ENCODE results near the gene AK8. TPM values are rescaled to one million over a fixed set of nuclear protein-coding genes. Genes with fewer than 3 reads are reported as not detected.

AK8 gene
- total RNA-seq, 2 donors from 2014 or later, result 0.19 TPM; not detected in 1

DNA sequence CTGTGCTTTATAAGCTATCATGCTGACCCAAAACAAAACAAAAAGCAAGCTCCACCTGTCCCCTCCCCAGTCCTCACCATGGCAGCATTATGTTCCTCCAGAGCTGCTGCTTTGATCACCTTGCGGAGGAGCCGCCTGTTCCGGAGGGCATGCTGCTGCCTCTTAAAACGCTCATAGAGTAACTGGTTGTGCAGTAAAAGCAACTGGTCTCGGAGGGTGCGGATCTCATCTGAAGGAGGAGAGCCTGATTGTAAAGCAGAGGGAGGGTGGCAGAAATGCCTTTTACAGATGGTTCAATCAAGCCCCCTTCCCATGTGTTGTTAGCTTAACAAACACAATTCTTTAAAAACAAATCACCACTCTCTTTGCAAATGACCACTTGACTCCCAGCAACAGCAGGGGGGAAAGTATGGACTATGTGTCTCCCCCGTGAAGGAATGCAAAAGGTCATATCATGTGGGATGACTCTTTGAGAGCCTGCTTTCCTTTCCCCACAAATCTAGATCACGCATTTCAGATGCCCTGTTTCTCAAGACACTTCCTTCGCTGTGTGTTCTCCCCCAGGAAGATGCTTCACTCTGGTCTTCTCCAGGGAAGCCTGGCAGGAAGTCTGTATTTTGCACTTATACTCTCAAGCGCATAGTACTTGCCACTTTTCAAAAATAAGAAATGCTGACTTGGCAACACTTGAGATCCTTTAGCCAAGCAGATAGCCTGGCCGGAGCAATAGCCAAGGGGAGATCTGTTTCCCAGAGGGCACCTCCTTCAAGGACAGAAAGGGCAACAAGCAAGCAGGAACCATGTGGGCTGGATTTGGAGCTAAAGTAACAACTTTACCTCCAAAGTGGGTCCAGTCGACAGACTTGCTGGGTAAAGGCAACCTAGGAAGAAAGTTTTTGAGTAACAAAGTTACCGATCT, 25.7 kb upstream of the AK8 start:
- Histone ChIP-seq H3K4me3 (no peak overlapping the region), H3K9me3 (no peaks in the 10 kb centered on the region)
- no peak for DNase-seq (ENCODE audit: low spot score)

DNA sequence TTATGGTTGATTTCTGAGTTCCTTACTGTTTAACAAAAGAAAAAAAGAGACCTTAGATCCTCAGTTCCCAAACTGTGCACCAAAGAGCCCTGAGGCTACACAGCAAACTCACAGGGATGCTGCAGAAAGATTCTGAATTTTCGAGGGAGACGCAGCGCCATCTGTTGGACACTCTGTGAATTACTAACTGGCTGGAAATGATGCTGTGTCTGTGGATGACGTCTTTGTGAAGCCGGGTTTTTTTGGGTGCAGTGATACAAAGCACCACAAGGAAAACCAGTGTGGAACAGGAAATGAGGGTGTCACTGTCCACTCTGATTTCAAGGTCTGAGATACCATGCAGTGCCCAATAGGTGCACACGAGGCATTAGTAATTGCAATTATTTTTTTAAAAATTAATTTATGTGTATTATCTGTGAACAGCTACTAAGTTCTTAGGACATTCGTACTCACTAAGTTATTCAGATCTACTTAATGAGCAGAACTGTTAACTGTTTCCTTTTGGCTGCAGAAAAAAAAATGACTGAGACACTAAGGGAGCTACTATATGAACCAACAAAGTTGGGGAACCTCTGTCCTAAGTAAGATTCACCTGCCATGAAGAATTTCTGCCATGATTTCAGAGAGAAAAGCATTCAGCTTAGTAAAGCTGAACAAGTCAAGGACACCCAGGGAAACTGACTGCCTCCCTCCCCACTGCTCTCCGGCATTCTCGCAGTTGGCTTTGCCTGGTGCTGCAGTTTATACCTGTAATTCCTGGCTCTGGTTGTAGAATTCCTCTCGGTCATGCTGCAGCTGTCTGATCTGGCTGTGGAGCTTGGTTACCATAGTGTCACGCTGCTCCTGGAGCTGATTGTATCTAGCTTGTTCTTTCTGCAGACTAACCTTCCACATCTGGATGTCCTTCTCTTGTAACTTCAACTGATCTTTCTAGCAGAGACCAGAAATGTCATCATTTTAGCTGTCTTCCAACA, 24.1 kb upstream of the AK8 start:
- no peak overlapping the region for H3K27ac ChIP-seq
- TF ChIP-seq, protein P1, sequence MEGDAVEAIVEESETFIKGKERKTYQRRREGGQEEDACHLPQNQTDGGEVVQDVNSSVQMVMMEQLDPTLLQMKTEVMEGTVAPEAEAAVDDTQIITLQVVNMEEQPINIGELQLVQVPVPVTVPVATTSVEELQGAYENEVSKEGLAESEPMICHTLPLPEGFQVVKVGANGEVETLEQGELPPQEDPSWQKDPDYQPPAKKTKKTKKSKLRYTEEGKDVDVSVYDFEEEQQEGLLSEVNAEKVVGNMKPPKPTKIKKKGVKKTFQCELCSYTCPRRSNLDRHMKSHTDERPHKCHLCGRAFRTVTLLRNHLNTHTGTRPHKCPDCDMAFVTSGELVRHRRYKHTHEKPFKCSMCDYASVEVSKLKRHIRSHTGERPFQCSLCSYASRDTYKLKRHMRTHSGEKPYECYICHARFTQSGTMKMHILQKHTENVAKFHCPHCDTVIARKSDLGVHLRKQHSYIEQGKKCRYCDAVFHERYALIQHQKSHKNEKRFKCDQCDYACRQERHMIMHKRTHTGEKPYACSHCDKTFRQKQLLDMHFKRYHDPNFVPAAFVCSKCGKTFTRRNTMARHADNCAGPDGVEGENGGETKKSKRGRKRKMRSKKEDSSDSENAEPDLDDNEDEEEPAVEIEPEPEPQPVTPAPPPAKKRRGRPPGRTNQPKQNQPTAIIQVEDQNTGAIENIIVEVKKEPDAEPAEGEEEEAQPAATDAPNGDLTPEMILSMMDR (IDR thresholded peaks at IDR 0.05), result peak; percentile 66 to 92
- peak; percentile 81 for DNase-seq (ENCODE audit: low spot score)

More for the DNA sequence above, 25.7 kb upstream of the AK8 start:
- H3K27ac ChIP-seq, result no peak overlapping the region
- H3K27me3 ChIP-seq, result no peaks in the 10 kb centered on the region
- TF ChIP-seq, protein P1 (IDR thresholded peaks at IDR 0.05), result no peak
- no peaks in the 10 kb centered on the region for H3K4me1 ChIP-seq
- peaks cover 65% of the 10 kb centered on the region for H3K36me3 ChIP-seq

DNA sequence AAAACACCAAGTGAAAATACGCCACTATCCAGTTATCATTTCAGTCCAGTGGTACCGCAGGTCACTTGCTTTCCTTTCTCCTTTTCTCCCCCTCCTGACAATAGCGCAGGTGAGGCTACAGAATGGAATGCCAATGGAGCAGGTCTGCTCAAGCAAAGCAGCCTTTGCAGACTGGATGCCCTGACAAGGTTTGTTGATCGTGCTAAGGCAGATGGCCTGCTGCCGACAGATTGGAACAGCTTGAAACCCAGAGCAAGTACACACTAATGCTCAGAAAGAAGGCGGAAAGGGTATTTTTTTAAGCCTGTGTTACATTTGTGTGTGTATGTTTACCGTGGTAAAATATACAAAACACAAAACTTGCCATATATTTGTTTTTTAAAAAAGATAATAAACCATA, 20.0 kb upstream of the AK8 start:
- Histone ChIP-seq H3K4me1 (no peaks in the 10 kb centered on the region), H3K9me3 (no peaks in the 10 kb centered on the region), H3K27ac (no peak overlapping the region), H3K4me3 (no peak overlapping the region), H3K27me3 (no peaks in the 10 kb centered on the region), H3K36me3 (peaks cover 59% of the 10 kb centered on the region)
- TF ChIP-seq, protein P1 (IDR thresholded peaks at IDR 0.05), result no peak
- DNase-seq (ENCODE audit: low spot score), result no peak

More for the DNA sequence above, 24.1 kb upstream of the AK8 start:
- no peaks in the 10 kb centered on the region for H3K4me1 ChIP-seq
- H3K4me3 ChIP-seq, result no peak overlapping the region
- no peaks in the 10 kb centered on the region for H3K9me3 ChIP-seq
- H3K27me3 ChIP-seq, result no peaks in the 10 kb centered on the region
- H3K36me3 ChIP-seq, result peaks cover 67% of the 10 kb centered on the region

DNA sequence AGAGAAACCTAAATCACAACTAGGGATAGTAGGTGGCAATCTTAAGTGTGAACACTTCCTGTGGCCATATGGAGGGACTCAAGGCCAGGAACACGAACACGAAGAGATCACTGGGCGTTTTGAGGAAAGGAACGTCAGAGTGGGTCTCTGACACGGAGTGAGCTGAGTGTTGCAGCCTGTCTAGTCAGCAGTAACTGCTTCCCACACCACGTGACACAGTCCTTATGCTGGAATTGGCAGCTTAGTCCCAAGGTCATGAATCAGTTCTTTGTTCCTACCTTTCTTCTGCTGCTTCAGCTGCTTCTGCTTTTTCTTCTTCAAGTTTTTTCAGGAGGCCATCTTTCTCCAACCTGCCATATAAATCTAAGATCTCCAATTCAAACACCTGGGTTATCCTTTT, 18.8 kb upstream of the AK8 start:
- Histone ChIP-seq H3K4me3 (no peak overlapping the region), H3K27ac (no peak overlapping the region), H3K9me3 (no peaks in the 10 kb centered on the region), H3K27me3 (no peaks in the 10 kb centered on the region), H3K36me3 (peaks cover 60% of the 10 kb centered on the region), H3K4me1 (no peaks in the 10 kb centered on the region)
- DNase-seq (ENCODE audit: low spot score), result no peak
- TF ChIP-seq, protein P1 (IDR thresholded peaks at IDR 0.05), result no peak

DNA sequence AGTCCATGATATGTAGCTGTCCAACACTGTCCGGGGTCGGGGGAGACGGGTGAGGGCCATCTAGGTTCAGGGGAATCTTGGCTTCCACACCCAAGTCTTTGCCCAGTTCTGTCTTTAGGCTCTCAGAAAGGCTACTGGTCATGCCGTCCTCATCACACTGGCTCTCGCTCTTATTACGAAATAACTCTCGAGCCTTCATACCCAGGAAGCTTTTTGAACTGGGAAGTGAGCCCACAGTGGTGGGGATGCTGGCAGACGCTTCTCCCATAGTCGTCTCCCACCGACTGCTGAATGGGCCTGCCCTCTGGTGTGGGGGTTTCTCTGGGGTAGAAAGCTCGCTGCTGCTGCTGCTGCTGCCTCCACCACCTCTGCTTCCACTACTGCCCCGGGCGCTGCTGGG, 18.2 kb upstream of the AK8 start:
- no peaks in the 10 kb centered on the region for H3K4me1 ChIP-seq
- no peak for DNase-seq (ENCODE audit: low spot score)
- H3K9me3 ChIP-seq, result no peaks in the 10 kb centered on the region
- H3K36me3 ChIP-seq, result peaks cover 57% of the 10 kb centered on the region
- H3K27ac ChIP-seq, result no peak overlapping the region
- no peak overlapping the region for H3K4me3 ChIP-seq
- H3K27me3 ChIP-seq, result no peaks in the 10 kb centered on the region
- TF ChIP-seq, protein P1 (IDR thresholded peaks at IDR 0.05), result no peak
